Type B pancreatic cell (in vitro differentiated cells): Measurements from ENCODE around the gene APPL2. TPM values are rescaled to one million over a fixed set of nuclear protein-coding genes. Genes with fewer than 3 reads are reported as not detected.

Experiments
- DNase-seq: peaks from one replicate; pipeline ENCODE4 v3.0.0; 2021; ENCODE audit warnings: mixed read lengths; ENCODE audit not compliant: unreplicated experiment; ENCODE audit errors: extremely low spot score
- H3K27ac Mint-ChIP-seq: 2 replicates; pipeline ENCODE4 v1.8.0; 2021; ENCODE audit warnings: mild to moderate bottlenecking, mixed read lengths
- H3K27me3 Mint-ChIP-seq: 2 replicates; pipeline ENCODE4 v1.8.0; 2021; ENCODE audit warnings: mixed read lengths
- H3K36me3 Mint-ChIP-seq: 2 replicates; pipeline ENCODE4 v1.8.0; 2021; ENCODE audit warnings: mixed read lengths
- H3K4me1 Mint-ChIP-seq: one replicate; pipeline ENCODE4 v1.8.0; 2021; ENCODE audit warnings: mixed read lengths; ENCODE audit not compliant: unreplicated experiment
- H3K4me3 Mint-ChIP-seq: 2 replicates; pipeline ENCODE4 v1.8.0; 2021; ENCODE audit warnings: mild to moderate bottlenecking, mixed read lengths
- H3K9me3 Mint-ChIP-seq: 2 replicates; pipeline ENCODE4 v1.8.0; 2021; ENCODE audit warnings: mixed read lengths
- CTCF ChIP-seq: fragments of 200-600 bp; sonication (generic); conservative IDR thresholded peaks from 2 replicates; pipeline ENCODE4 v1.5.0; 2021; ENCODE audit warnings: antibody characterized with exemption, mild to moderate bottlenecking
- total RNA-seq: library from RNA; stranded (reverse); gene quantifications from 2 replicates; pipeline ENCODE4 v1.2.1, GENCODE V29; 2021; ENCODE audit warnings: low replicate concordance

The APPL2 gene
- total RNA-seq, 1 donor from 2014 or later = 46.1 TPM

GRCh38 chr12:105272814-105273416, 36.9 kb upstream of the APPL2 start:
- no peak for DNase-seq
- Mint-ChIP-seq H3K27ac (no peak overlapping the region), H3K27me3 (no peaks in the 10 kb centered on the region), H3K36me3 (no peaks in the 10 kb centered on the region), H3K9me3 (no peaks in the 10 kb centered on the region), H3K4me3 (no peak overlapping the region), H3K4me1 (no peaks in the 10 kb centered on the region)
- no peak for TF ChIP-seq CTCF

DNA sequence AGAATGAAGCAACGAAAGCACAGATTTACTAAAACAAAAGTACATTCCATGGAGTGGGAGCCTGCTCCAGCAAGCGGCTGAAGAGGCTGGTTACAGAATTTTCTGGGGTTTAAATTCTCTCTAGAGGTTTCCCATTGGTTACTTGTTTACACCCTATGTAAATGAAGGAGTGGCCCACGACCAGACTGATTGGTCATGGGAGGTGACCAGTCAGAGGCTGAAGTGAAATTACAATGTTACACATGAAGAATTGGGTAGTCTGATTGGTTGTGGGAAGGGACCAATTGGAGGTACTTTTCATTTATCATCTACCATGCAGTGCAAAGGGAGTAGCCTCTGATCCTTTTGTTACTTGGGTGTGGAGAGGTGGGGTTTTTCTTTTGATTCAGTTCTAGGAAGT, 36.2 kb upstream of the APPL2 start:
- Mint-ChIP-seq H3K4me3 (no peak overlapping the region), H3K9me3 (no peaks in the 10 kb centered on the region), H3K36me3 (no peaks in the 10 kb centered on the region), H3K4me1 (no peaks in the 10 kb centered on the region), H3K27ac (no peak overlapping the region), H3K27me3 (no peaks in the 10 kb centered on the region)
- DNase-seq = no peak
- TF ChIP-seq CTCF = no peak

GRCh38 chr12:105271364-105271763, 35.4 kb upstream of the APPL2 start:
- Mint-ChIP-seq H3K4me1 (no peaks in the 10 kb centered on the region), H3K36me3 (no peaks in the 10 kb centered on the region), H3K27ac (no peak overlapping the region), H3K9me3 (no peaks in the 10 kb centered on the region), H3K27me3 (no peaks in the 10 kb centered on the region), H3K4me3 (no peak overlapping the region)
- no peak for TF ChIP-seq CTCF
- DNase-seq = no peak

DNA sequence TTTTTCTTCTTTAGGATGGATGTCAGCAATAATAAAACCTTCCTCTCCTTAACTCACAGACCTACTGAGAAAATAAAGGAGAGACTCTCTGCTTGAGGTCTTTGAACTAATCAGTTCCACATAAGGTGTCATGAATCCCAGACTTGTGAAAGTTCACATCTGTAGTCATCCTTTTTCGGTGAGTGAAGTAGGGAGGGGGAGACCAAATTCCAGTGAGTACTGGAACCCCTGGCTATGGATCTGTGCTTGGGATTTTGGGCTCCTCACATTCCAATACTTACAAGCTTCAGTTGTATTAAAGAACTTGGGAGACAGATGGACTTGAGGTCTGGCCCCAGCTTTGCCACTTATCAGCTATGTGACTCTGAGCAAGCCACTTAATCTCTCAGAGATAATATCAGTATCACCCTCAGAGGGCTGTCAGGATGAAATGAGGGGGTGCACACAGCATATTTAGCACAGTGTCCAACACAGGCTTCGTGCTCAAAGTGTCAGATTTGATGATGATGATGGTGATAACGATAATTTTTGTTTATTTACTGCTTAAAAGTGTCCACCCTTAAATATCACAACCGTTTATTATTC, 34.8 kb upstream of the APPL2 start:
- Mint-ChIP-seq H3K27ac (no peak overlapping the region), H3K9me3 (no peaks in the 10 kb centered on the region), H3K4me3 (no peak overlapping the region), H3K36me3 (no peaks in the 10 kb centered on the region), H3K27me3 (no peaks in the 10 kb centered on the region), H3K4me1 (no peaks in the 10 kb centered on the region)
- DNase-seq = no peak
- no peak for TF ChIP-seq CTCF

GRCh38 chr12:105267711-105268110, 31.7 kb upstream of the APPL2 start:
- Mint-ChIP-seq H3K4me1 (no peaks in the 10 kb centered on the region), H3K9me3 (no peaks in the 10 kb centered on the region), H3K27ac (no peak overlapping the region), H3K36me3 (no peaks in the 10 kb centered on the region), H3K27me3 (peaks cover 3% of the 10 kb centered on the region), H3K4me3 (no peak overlapping the region)
- TF ChIP-seq CTCF = no peak
- DNase-seq = no peak
